Neural cell (in vitro differentiated cells): Measurements from ENCODE around the gene UBASH3A. TPM values are rescaled to one million over a fixed set of nuclear protein-coding genes. Genes with fewer than 3 reads are reported as not detected.

ENCODE experiments used
- H2AFZ ChIP-seq: fragments of 200-600, 300-800 bp; sonication (generic), shearing (Covaris generic); 2 replicates; pipeline ENCODE4 v1.6.0; 2014; ENCODE audit warnings: low read depth, mild to moderate bottlenecking, antibody characterized with exemption, low read length, moderate library complexity
- H3F3A ChIP-seq: fragments of 200-600 bp; shearing (Covaris generic); 2 replicates; pipeline ENCODE4 v1.6.1; 2016; ENCODE audit warnings: mild to moderate bottlenecking, moderate library complexity, mixed read lengths, antibody characterized with exemption, low read length; ENCODE audit not compliant: insufficient read depth, poor library complexity, severe bottlenecking
- H3K27ac ChIP-seq: fragments of 200-600, 300-800 bp; sonication (generic), shearing (Covaris generic); 2 replicates; pipeline ENCODE4 v1.5.1; 2014; ENCODE audit warnings: mild to moderate bottlenecking, low read length, moderate library complexity
- H3K27me3 ChIP-seq: fragments of 300-800, 200-600 bp; sonication (generic), shearing (Covaris generic); 2 replicates; pipeline ENCODE4 v1.6.0; 2014; ENCODE audit warnings: mild to moderate bottlenecking, low read depth, low read length, moderate library complexity; ENCODE audit not compliant: insufficient read depth
- H3K36me3 ChIP-seq: fragments of 300-800, 200-600 bp; sonication (generic), shearing (Covaris generic); 2 replicates; pipeline ENCODE4 v1.5.1; 2014; ENCODE audit warnings: mild to moderate bottlenecking, antibody characterized with exemption, low read length, moderate library complexity; ENCODE audit not compliant: insufficient read depth
- H3K4me2 ChIP-seq: fragments of 300-800, 200-600 bp; sonication (generic), shearing (Covaris generic); 2 replicates; pipeline ENCODE4 v1.6.0; 2014; ENCODE audit warnings: mild to moderate bottlenecking, low read length
- H3K4me3 ChIP-seq: fragments of 300-800, 200-600 bp; sonication (generic), shearing (Covaris generic); 2 replicates; pipeline ENCODE4 v1.5.1; 2014; ENCODE audit warnings: mild to moderate bottlenecking, low read length, moderate library complexity
- H3K79me2 ChIP-seq: fragments of 200-600 bp; shearing (Covaris generic); replicated peaks from 2 replicates; pipeline ENCODE4 v1.6.0; 2014; ENCODE audit warnings: mild to moderate bottlenecking, low read length, moderate library complexity; ENCODE audit not compliant: insufficient read depth
- H3K9ac ChIP-seq: fragments of 300-800, 200-600 bp; sonication (generic), shearing (Covaris generic); 2 replicates; pipeline ENCODE4 v1.6.1; 2016; ENCODE audit warnings: mild to moderate bottlenecking, low read length, mixed read lengths
- H3K9me2 ChIP-seq: fragments of 200-600 bp; shearing (Covaris generic); 2 replicates; pipeline ENCODE4 v1.6.1; 2016; ENCODE audit warnings: mild to moderate bottlenecking, low read length, mixed read lengths; ENCODE audit not compliant: insufficient read depth
- H3K9me3 ChIP-seq: fragments of 200-600, 300-800 bp; sonication (generic), shearing (Covaris generic); 2 replicates; pipeline ENCODE4 v1.6.1; 2016; ENCODE audit warnings: mild to moderate bottlenecking, mixed run types, low read length, moderate library complexity, mixed read lengths
- H4K20me1 ChIP-seq: fragments of 200-600 bp; shearing (Covaris generic); 2 replicates; pipeline ENCODE4 v1.6.1; 2016; ENCODE audit warnings: mild to moderate bottlenecking, mixed run types; ENCODE audit not compliant: insufficient read depth
- EP300 ChIP-seq: fragments of 450-650 bp; conservative IDR thresholded peaks from 2 replicates; pipeline ENCODE4 v1.6.1; 2014; ENCODE audit warnings: antibody characterized with exemption, mild to moderate bottlenecking, moderate library complexity; ENCODE audit not compliant: poor library complexity, severe bottlenecking
- EZH2 ChIP-seq: fragments of 200-600, 300-800 bp; shearing (Covaris generic), sonication (generic); IDR thresholded peaks from 2 replicates; pipeline ENCODE4 v1.6.1; 2014; ENCODE audit warnings: antibody characterized with exemption, low read length, borderline replicate concordance, mild to moderate bottlenecking; ENCODE audit not compliant: insufficient read depth, poor library complexity, severe bottlenecking
- MXI1 ChIP-seq: fragments of 450-650 bp; conservative IDR thresholded peaks from 2 replicates; pipeline ENCODE4 v1.6.1; 2014; ENCODE audit warnings: antibody characterized with exemption, mild to moderate bottlenecking; ENCODE audit not compliant: poor library complexity, severe bottlenecking
- POLR2AphosphoS5 ChIP-seq: IDR thresholded peaks from 2 replicates; pipeline ENCODE4 v1.6.1; 2012
- RAD21 ChIP-seq: fragments of 450-650 bp; conservative IDR thresholded peaks from 2 replicates; pipeline ENCODE4 v1.6.1; 2014; ENCODE audit warnings: antibody characterized with exemption, mild to moderate bottlenecking, moderate library complexity
- SMC3 ChIP-seq: fragments of 450-650 bp; conservative IDR thresholded peaks from 2 replicates; pipeline ENCODE4 v1.6.1; 2014; ENCODE audit warnings: antibody characterized with exemption, mild to moderate bottlenecking, moderate library complexity; ENCODE audit not compliant: poor library complexity
- TAF1 ChIP-seq: IDR thresholded peaks from 2 replicates; pipeline ENCODE4 v1.6.1; 2012; ENCODE audit warnings: low read depth
- polyA plus RNA-seq: library from polyadenylated mRNA; depleted of rRNA; stranded (reverse); fragments of >200 nt; gene quantifications from 2 replicates; pipeline ENCODE4 v1.2.3, GENCODE V29; 2014
- TF ChIP-seq, protein P1 (sequence below): IDR thresholded peaks from 2 replicates; pipeline ENCODE4 v1.6.1; 2012; ENCODE audit warnings: borderline replicate concordance
- TF ChIP-seq, protein P2 (sequence below): fragments of 450-650 bp; IDR thresholded peaks from 2 replicates; pipeline ENCODE4 v1.5.1; 2014; ENCODE audit warnings: antibody characterized with exemption, mild to moderate bottlenecking, moderate library complexity; ENCODE audit not compliant: poor library complexity, severe bottlenecking

UBASH3A gene
- polyA plus RNA-seq, 1 donor from 2014 or later: not detected

DNA sequence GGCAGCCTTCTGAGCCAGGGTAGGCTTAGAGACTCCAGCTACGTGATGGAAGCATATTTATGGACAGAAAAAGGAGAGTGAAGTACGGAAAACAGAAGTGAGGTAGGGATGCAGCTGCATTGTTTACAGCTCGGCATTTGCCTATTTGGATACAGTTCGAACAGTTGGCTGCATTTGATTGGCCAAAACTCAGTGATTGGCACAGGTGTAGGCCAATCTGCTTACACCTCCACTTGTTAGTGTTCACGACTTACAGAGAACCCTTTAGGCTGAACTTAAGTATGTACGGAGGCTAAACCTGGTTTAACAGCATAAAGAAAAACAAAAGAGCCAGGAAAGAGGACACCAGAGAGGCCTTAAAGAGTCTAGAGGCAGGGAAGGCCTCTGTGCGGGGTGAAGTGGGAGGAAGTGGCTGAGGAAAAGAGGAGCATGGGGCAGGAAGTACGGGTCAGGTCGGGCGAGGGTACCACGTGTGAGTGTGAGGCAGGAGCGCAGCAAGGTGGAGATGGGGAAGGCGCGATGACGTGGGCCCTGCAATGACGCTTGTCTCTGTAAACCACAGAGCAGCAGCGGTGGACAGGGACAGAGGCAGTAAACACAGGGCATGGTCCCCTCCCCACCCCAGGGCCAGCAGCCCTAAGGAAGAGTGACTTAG lies 60.3 kb downstream of the UBASH3A start:
- Histone ChIP-seq H2AFZ (no peak overlapping the region), H3K79me2 (no peaks in the 10 kb centered on the region), H3K4me3 (no peak overlapping the region), H3K36me3 (no peaks in the 10 kb centered on the region), H4K20me1 (no peaks in the 10 kb centered on the region), H3K4me2 (no peak overlapping the region), H3K27ac (no peak overlapping the region), H3F3A (no peaks in the 10 kb centered on the region), H3K9ac (no peak overlapping the region), H3K9me2 (no peaks in the 10 kb centered on the region), H3K9me3 (no peaks in the 10 kb centered on the region), H3K27me3 (no peaks in the 10 kb centered on the region)
- TF ChIP-seq EP300 (no peak), EZH2 (no peak), TAF1 (no peak), SMC3 (no peak), RAD21 (no peak), MXI1 (no peak), POLR2AphosphoS5 (no peak)
- TF ChIP-seq, protein P1, sequence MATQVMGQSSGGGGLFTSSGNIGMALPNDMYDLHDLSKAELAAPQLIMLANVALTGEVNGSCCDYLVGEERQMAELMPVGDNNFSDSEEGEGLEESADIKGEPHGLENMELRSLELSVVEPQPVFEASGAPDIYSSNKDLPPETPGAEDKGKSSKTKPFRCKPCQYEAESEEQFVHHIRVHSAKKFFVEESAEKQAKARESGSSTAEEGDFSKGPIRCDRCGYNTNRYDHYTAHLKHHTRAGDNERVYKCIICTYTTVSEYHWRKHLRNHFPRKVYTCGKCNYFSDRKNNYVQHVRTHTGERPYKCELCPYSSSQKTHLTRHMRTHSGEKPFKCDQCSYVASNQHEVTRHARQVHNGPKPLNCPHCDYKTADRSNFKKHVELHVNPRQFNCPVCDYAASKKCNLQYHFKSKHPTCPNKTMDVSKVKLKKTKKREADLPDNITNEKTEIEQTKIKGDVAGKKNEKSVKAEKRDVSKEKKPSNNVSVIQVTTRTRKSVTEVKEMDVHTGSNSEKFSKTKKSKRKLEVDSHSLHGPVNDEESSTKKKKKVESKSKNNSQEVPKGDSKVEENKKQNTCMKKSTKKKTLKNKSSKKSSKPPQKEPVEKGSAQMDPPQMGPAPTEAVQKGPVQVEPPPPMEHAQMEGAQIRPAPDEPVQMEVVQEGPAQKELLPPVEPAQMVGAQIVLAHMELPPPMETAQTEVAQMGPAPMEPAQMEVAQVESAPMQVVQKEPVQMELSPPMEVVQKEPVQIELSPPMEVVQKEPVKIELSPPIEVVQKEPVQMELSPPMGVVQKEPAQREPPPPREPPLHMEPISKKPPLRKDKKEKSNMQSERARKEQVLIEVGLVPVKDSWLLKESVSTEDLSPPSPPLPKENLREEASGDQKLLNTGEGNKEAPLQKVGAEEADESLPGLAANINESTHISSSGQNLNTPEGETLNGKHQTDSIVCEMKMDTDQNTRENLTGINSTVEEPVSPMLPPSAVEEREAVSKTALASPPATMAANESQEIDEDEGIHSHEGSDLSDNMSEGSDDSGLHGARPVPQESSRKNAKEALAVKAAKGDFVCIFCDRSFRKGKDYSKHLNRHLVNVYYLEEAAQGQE: no peak
- TF ChIP-seq, protein P2, sequence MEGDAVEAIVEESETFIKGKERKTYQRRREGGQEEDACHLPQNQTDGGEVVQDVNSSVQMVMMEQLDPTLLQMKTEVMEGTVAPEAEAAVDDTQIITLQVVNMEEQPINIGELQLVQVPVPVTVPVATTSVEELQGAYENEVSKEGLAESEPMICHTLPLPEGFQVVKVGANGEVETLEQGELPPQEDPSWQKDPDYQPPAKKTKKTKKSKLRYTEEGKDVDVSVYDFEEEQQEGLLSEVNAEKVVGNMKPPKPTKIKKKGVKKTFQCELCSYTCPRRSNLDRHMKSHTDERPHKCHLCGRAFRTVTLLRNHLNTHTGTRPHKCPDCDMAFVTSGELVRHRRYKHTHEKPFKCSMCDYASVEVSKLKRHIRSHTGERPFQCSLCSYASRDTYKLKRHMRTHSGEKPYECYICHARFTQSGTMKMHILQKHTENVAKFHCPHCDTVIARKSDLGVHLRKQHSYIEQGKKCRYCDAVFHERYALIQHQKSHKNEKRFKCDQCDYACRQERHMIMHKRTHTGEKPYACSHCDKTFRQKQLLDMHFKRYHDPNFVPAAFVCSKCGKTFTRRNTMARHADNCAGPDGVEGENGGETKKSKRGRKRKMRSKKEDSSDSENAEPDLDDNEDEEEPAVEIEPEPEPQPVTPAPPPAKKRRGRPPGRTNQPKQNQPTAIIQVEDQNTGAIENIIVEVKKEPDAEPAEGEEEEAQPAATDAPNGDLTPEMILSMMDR: no peak

DNA sequence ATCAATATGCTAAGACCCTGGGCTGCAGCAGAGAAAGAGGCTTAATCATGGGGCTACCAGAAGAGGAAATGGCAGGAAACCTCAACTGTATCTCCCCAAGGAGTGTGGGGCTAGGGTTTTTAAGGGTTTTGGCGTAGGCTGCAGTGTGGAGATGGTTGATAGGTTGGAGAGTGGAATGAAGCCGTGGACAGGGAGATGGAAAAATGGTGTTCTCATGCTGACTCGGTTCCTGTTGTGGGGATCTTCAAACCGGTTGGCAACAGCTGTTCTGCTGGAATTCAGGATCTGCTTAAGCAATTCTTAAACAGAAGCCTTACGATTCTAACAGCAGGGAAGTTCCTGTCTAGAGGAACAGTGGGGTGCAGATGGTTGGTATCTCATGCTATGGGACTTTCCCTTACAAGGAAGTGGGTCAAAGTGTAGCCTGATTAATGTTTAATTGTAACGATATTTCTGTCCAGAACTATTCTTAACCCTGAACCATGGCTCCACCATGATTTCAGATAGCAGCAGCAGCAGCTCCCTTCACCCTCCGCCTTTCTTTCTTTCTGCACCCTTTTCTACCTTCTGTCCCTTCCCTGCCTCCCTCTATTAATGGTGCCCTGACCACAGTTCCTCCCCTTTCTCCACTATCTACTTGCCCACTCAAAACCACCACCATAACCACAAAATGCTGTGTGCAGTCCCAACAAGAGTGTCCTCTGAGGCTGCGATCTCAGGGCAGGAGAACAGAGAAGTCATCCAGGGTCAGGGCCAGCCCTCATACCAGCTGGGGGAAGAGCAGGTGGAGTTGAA lies 61.5 kb downstream of the UBASH3A start:
- Histone ChIP-seq H2AFZ (no peak overlapping the region), H3K9me3 (no peaks in the 10 kb centered on the region), H3K4me2 (no peak overlapping the region), H3K27me3 (no peaks in the 10 kb centered on the region), H3K9me2 (no peaks in the 10 kb centered on the region), H3K36me3 (no peaks in the 10 kb centered on the region), H3K4me3 (no peak overlapping the region), H4K20me1 (no peaks in the 10 kb centered on the region), H3F3A (no peaks in the 10 kb centered on the region), H3K9ac (no peak overlapping the region), H3K27ac (no peak overlapping the region), H3K79me2 (no peaks in the 10 kb centered on the region)
- TF ChIP-seq SMC3 (no peak), EZH2 (no peak), POLR2AphosphoS5 (no peak), TAF1 (no peak), RAD21 (no peak), EP300 (no peak), MXI1 (no peak)
- TF ChIP-seq, protein P1: no peak
- TF ChIP-seq, protein P2: no peak
